Lower leg skin (tissue), 4 donors: ENCODE results near the gene PPP4R2. TPM values are rescaled to one million over a fixed set of nuclear protein-coding genes. Genes with fewer than 3 reads are reported as not detected.

ENCODE experiments used
- DNase-seq, 2 donors: peaks; one replicate each; pipeline ENCODE4 v3.0.0-alpha.2; 2019; ENCODE audit warnings: low spot score in 2 of 2
- H3K4me3 ChIP-seq: fragments of 200-600 bp; sonication (generic); 2 replicates; pipeline ENCODE4 v1.5.1; 2017; ENCODE audit warnings: mild to moderate bottlenecking, low read depth; ENCODE audit not compliant: poor library complexity, severe bottlenecking
- POLR2A ChIP-seq, 2 donors: fragments of 450-650 bp; IDR thresholded peaks; one replicate each; pipeline ENCODE4 v1.6.1; 2016 to 2017; ENCODE audit warnings: antibody characterized with exemption in 2 of 2, mild to moderate bottlenecking in 1 of 2, moderate library complexity in 1 of 2
- WGBS, 2 donors: methylation state at CpG; one replicate each; pipeline ENCODE4 v1.1.5; 2018; 5-methylcytosine and 5-hydroxymethylcytosine counted together
- intact Hi-C: fragments of 100-400 bp; cut with DNase I; formaldehyde crosslinking; loops from one replicate; pipeline ENCODE4 v1.15.0; 2023; ENCODE audit warnings: low total_unique reads
- total RNA-seq, 4 donors: library from RNA; depleted of rRNA; stranded (reverse); fragments of >200 nt; gene quantifications; one replicate each; pipeline ENCODE4 v1.1.0, GENCODE V29; 2016
- TF ChIP-seq, protein P1 (sequence below), 3 donors: fragments of 450-650 bp; IDR thresholded peaks; one replicate each; pipeline ENCODE4 v1.5.1; 2016; ENCODE audit warnings: antibody characterized with exemption in 3 of 3, mild to moderate bottlenecking in 3 of 3, moderate library complexity in 2 of 3

PPP4R2 gene
- total RNA-seq, 4 donors from 2014 or later, result 29.3 to 34.9 (median 30.7) TPM

DNA sequence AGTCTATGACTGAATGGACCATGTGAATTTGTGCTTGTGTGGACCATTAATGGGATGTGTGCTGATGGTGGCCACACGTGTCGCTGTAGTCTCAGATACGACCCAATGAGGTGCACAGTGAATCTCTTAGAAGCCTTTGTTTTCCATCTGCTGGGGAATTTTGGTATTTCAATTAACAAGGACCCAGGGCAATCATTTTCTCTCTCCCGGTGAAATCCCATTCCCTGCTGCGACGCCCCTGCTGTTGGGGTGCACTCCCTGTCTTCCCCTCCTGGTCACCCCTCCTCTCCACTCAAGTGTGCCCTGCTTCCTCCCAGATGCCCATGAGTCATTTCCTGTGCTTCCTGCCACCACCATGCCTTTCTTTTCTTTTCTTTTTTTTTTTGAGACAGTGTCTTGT lies 97.5 kb downstream of the PPP4R2 start:
- intact Hi-C loops, result no loop called here
- TF ChIP-seq, protein P1, sequence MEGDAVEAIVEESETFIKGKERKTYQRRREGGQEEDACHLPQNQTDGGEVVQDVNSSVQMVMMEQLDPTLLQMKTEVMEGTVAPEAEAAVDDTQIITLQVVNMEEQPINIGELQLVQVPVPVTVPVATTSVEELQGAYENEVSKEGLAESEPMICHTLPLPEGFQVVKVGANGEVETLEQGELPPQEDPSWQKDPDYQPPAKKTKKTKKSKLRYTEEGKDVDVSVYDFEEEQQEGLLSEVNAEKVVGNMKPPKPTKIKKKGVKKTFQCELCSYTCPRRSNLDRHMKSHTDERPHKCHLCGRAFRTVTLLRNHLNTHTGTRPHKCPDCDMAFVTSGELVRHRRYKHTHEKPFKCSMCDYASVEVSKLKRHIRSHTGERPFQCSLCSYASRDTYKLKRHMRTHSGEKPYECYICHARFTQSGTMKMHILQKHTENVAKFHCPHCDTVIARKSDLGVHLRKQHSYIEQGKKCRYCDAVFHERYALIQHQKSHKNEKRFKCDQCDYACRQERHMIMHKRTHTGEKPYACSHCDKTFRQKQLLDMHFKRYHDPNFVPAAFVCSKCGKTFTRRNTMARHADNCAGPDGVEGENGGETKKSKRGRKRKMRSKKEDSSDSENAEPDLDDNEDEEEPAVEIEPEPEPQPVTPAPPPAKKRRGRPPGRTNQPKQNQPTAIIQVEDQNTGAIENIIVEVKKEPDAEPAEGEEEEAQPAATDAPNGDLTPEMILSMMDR (IDR thresholded peaks at IDR 0.05), result no peak
- no peak for TF ChIP-seq POLR2A (IDR thresholded peaks at IDR 0.05)
- DNase-seq, result no peak
- WGBS, 2 donors, result 63 to 64% methylated on average over 6 of the region's 6 CpGs
- H3K4me3 ChIP-seq, result no peak overlapping the region

- no peak overlapping the region for H3K4me3 ChIP-seq
- DNase-seq, result no peak
- intact Hi-C loops, result no loop called here
- 77 to 85% methylated on average over 12 of the region's 12 CpGs for WGBS, 2 donors
- TF ChIP-seq, protein P1 (IDR thresholded peaks at IDR 0.05), result no peak
These were observed 98.3 kb downstream of the PPP4R2 start for GRCh38 chr3:73094951-73095350.

DNA sequence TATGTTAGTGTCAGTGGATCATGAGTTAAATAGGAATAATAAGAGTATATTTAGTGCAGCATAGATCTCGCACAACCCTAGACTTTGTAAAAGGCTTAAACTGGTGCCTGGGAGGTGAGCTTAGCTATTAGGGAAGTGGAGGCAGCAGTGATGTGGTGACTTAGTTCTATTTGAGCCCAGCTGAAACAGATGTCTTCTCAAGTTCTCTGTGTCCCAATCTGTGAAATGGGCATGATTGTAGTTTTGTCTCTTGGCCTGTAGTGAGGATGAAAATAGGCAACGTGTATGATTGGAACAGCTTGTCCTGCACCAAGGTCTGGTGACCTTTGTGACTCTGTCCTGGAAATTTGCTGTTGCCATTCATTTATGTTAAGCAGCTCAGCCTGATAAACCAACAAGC lies 99.6 kb downstream of the PPP4R2 start:
- no peak for TF ChIP-seq POLR2A (IDR thresholded peaks at IDR 0.05)
- TF ChIP-seq, protein P1 (IDR thresholded peaks at IDR 0.05), result no peak
- no peak overlapping the region for H3K4me3 ChIP-seq
- intact Hi-C loops, result no loop called here
- DNase-seq, result no peak
- WGBS, 2 donors, result 82 to 89% methylated on average over 2 of the region's 2 CpGs

DNA sequence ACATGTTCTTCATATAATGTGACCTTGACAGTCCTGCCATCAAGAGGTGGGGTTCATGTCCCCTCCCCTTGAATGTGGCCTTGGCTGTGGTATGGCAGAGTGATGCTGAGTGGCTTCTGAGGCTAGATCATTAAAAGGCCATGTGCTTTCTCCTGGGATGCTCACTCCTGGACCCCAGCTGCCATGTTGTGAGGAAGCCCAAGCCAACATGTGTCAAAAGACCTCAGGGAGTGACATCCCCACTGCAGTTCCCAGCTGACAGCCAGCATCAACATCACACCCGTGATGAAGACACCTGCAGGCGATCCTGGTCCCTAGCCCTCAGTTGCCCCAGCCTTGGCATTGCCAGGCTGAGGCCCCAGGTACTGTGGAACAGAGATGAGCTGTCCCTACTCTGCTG lies 101.4 kb downstream of the PPP4R2 start:
- H3K4me3 ChIP-seq, result no peak overlapping the region
- TF ChIP-seq, protein P1 (IDR thresholded peaks at IDR 0.05), result no peak
- no peak for TF ChIP-seq POLR2A (IDR thresholded peaks at IDR 0.05)
- intact Hi-C loops, result no loop called here
- 90 to 100% methylated on average over 2 of the region's 2 CpGs for WGBS, 2 donors
- no peak for DNase-seq

DNA sequence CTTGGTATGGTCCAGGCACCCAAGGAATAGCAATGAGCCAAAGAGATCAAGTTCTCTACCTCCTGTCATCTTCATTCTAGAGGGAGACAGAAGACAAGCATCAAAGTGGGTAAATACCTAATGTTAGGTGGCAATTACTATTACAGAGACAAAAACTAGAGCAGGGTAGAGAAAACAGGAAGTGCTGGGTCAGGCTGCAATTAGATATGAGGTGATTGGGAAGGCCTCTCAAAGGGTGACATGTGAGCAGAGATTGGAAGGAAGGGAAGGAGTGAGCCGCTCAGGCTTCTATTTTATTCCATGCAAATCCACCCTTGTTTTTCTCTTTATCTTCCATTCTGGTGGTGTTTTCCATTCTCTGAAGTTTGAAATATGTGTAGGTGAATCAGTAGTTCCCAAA lies 102.3 kb downstream of the PPP4R2 start:
- H3K4me3 ChIP-seq, result no peak overlapping the region
- intact Hi-C loops, result no loop called here
- no peak for TF ChIP-seq POLR2A (IDR thresholded peaks at IDR 0.05)
- TF ChIP-seq, protein P1 (IDR thresholded peaks at IDR 0.05), result no peak
- no peak for DNase-seq
- 77 to 95% methylated on average over 1 of the region's 1 CpG for WGBS, 2 donors
